DND-41 (cell line): Measurements from ENCODE around the gene RGP1.

ENCODE experiments used
- ATAC-seq: fragments of 200-7000 bp; cut with Tn5 transposase; 3 replicates; pipeline ENCODE4 v1.9.1; 2021; ENCODE audit warnings: low read depth; ENCODE audit not compliant: insufficient read depth
- DNase-seq: peaks from one replicate; pipeline ENCODE4 v3.0.0-alpha.2; 2020
- H2AFZ ChIP-seq: 2 replicates; pipeline ENCODE4 v1.6.0; 2012; ENCODE audit warnings: low read depth, low read length
- H3K27ac ChIP-seq: 2 replicates; pipeline ENCODE4 v1.5.1; 2012; ENCODE audit warnings: low read length, inconsistent platforms
- H3K27me3 ChIP-seq: fragments of 200-600 bp; sonication (generic); 2 replicates; pipeline ENCODE4 v1.6.0; 2012; ENCODE audit warnings: low read length, mild to moderate bottlenecking, inconsistent platforms; ENCODE audit not compliant: insufficient read depth, poor library complexity
- H3K36me3 ChIP-seq: 2 replicates; pipeline ENCODE4 v1.5.1; 2012; ENCODE audit warnings: low read length, inconsistent platforms; ENCODE audit not compliant: insufficient read depth
- H3K4me1 ChIP-seq: 2 replicates; pipeline ENCODE4 v1.5.1; 2012; ENCODE audit warnings: mild to moderate bottlenecking, low read length; ENCODE audit not compliant: insufficient read depth
- H3K4me2 ChIP-seq: 2 replicates; pipeline ENCODE4 v1.6.0; 2012; ENCODE audit warnings: mild to moderate bottlenecking, moderate library complexity, low read length, inconsistent platforms; ENCODE audit not compliant: insufficient read depth
- H3K4me3 ChIP-seq, 2 experiments: fragments of 200-600 bp in 1 of 2; shearing (Covaris generic) in 1 of 2; 2 replicates each; pipeline ENCODE4 v1.5.1; 2012 to 2016; ENCODE audit warnings: inconsistent platforms in 2 of 2, low read length in 2 of 2, mild to moderate bottlenecking in 2 of 2, low read depth in 1 of 2, moderate library complexity in 1 of 2
- H3K79me2 ChIP-seq: 2 replicates; pipeline ENCODE4 v1.6.0; 2012; ENCODE audit warnings: low read length, inconsistent platforms; ENCODE audit not compliant: insufficient read depth
- H3K9ac ChIP-seq: 2 replicates; pipeline ENCODE4 v1.6.0; 2012; ENCODE audit warnings: low read depth, mild to moderate bottlenecking, inconsistent platforms, low read length, moderate library complexity
- H3K9me3 ChIP-seq: 2 replicates; pipeline ENCODE4 v1.5.1; 2012; ENCODE audit warnings: low read length, moderate library complexity, mild to moderate bottlenecking, inconsistent platforms; ENCODE audit not compliant: insufficient read depth, severe bottlenecking
- H4K20me1 ChIP-seq: 2 replicates; pipeline ENCODE4 v1.6.0; 2012; ENCODE audit warnings: low read length; ENCODE audit not compliant: insufficient read depth
- EZH2 ChIP-seq: IDR thresholded peaks from 3 replicates; pipeline ENCODE4 v1.6.1; 2012; ENCODE audit warnings: borderline replicate concordance, low read depth, mild to moderate bottlenecking, moderate library complexity, low read length, inconsistent platforms; ENCODE audit not compliant: severe bottlenecking
- TF ChIP-seq, protein P1 (sequence below): IDR thresholded peaks from 2 replicates; pipeline ENCODE4 v1.5.1; 2012; ENCODE audit warnings: borderline replicate concordance, low read length, moderate library complexity, mild to moderate bottlenecking; ENCODE audit not compliant: poor library complexity, severe bottlenecking; ENCODE audit errors: extremely low read depth

RGP1 gene

DNA sequence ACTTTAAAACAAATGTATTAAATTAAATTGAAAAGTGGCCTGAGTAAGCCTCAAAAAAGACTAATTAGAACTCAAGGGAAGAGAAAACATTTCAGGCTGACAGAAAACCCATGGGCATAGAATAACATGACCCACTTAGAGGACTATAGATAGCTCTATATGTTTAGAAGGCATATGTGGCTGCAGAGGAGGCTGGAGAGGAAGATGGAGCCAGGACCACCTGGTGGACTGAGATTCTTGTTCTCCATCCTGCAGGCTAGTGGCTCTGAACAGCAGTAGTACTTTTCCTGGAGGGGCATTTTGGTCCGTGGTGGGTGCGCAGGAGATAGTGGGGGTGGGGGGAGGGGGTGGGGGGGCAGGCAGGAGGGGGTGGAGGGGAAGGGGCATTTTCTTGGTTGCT is 32.0 kb downstream of the RGP1 start:
- Histone ChIP-seq H3K36me3 (peaks cover 8% of the 10 kb centered on the region; the same call in 1 of the 2 replicates), H3K4me3 (no peak overlapping the region), H2AFZ (no peak overlapping the region), H3K9ac (no peak overlapping the region), H3K27me3 (no peaks in the 10 kb centered on the region), H3K79me2 (no peaks in the 10 kb centered on the region), H3K9me3 (no peaks in the 10 kb centered on the region), H3K4me2 (no peak overlapping the region), H4K20me1 (no peaks in the 10 kb centered on the region), H3K27ac (no peak overlapping the region), H3K4me1 (no peaks in the 10 kb centered on the region)
- no peak for TF ChIP-seq EZH2
- TF ChIP-seq, protein P1, sequence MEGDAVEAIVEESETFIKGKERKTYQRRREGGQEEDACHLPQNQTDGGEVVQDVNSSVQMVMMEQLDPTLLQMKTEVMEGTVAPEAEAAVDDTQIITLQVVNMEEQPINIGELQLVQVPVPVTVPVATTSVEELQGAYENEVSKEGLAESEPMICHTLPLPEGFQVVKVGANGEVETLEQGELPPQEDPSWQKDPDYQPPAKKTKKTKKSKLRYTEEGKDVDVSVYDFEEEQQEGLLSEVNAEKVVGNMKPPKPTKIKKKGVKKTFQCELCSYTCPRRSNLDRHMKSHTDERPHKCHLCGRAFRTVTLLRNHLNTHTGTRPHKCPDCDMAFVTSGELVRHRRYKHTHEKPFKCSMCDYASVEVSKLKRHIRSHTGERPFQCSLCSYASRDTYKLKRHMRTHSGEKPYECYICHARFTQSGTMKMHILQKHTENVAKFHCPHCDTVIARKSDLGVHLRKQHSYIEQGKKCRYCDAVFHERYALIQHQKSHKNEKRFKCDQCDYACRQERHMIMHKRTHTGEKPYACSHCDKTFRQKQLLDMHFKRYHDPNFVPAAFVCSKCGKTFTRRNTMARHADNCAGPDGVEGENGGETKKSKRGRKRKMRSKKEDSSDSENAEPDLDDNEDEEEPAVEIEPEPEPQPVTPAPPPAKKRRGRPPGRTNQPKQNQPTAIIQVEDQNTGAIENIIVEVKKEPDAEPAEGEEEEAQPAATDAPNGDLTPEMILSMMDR = no peak
- DNase-seq = no peak
- no peak for ATAC-seq

DNA sequence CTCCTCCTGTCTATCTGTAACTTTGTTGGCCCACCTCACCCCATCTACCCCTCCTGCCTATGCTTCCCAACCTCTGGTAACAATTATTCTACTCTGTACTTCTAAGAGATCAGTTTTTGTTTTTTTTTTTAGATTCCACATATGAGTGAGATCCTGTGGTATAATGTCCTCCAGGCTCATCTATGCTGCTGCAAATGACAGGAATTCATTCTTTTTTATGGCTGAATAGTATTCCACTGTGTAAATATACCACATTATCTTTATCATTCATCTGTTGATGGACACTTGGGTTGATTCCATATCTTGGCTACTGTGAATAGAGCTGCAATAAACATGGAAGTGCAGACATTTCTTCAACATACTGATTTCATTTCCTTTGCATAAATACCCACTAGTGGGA is 34.3 kb downstream of the RGP1 start:
- DNase-seq = no peak
- no peak for ATAC-seq
- H3K4me3 ChIP-seq = no peak overlapping the region
- no peak overlapping the region for H3K4me2 ChIP-seq
- H2AFZ ChIP-seq = no peak overlapping the region
- no peaks in the 10 kb centered on the region for H3K4me1 ChIP-seq
- no peaks in the 10 kb centered on the region for H3K27me3 ChIP-seq
- H3K36me3 ChIP-seq = peaks cover 12% of the 10 kb centered on the region
- TF ChIP-seq, protein P1 = no peak
- no peak for TF ChIP-seq EZH2
- H3K27ac ChIP-seq = no peak overlapping the region
- H4K20me1 ChIP-seq = no peaks in the 10 kb centered on the region
- H3K79me2 ChIP-seq = no peaks in the 10 kb centered on the region
- no peaks in the 10 kb centered on the region for H3K9me3 ChIP-seq
- no peak overlapping the region for H3K9ac ChIP-seq

- ATAC-seq = no peak
- H3K4me3 ChIP-seq = no peak overlapping the region
- H3K27ac ChIP-seq = no peak overlapping the region
- no peaks in the 10 kb centered on the region for H4K20me1 ChIP-seq
- H3K4me2 ChIP-seq = no peak overlapping the region
- no peaks in the 10 kb centered on the region for H3K27me3 ChIP-seq
- no peak overlapping the region for H2AFZ ChIP-seq
- no peaks in the 10 kb centered on the region for H3K4me1 ChIP-seq
- peaks cover 15% of the 10 kb centered on the region for H3K36me3 ChIP-seq
- TF ChIP-seq, protein P1 = no peak
- no peak for TF ChIP-seq EZH2
- H3K9me3 ChIP-seq = no peaks in the 10 kb centered on the region
- H3K9ac ChIP-seq = no peak overlapping the region
- no peaks in the 10 kb centered on the region for H3K79me2 ChIP-seq
- no peak for DNase-seq
Measured at GRCh38 chr9:35789541-35789940, 40.5 kb downstream of the RGP1 start.

- ATAC-seq (peak; percentile 27; the same call in 2 of the 3 replicates), DNase-seq (no peak)
- Histone ChIP-seq H2AFZ (no peak overlapping the region), H3K36me3 (peaks cover 15% of the 10 kb centered on the region), H3K27me3 (no peaks in the 10 kb centered on the region), H3K4me3 (no peak overlapping the region), H3K9me3 (no peaks in the 10 kb centered on the region), H3K4me1 (no peaks in the 10 kb centered on the region), H3K9ac (no peak overlapping the region), H3K79me2 (no peaks in the 10 kb centered on the region), H3K4me2 (no peak overlapping the region), H3K27ac (no peak overlapping the region), H4K20me1 (no peaks in the 10 kb centered on the region)
- TF ChIP-seq, protein P1 = no peak
- TF ChIP-seq EZH2 = no peak
Measured at GRCh38 chr9:35790025-35790384, 40.9 kb downstream of the RGP1 start.
